Measurements from ENCODE around the gene VSTM4. TPM values are rescaled to one million over a fixed set of nuclear protein-coding genes. Genes with fewer than 3 reads are reported as not detected.

The VSTM4 gene
- total and polyA plus RNA-seq, 2 experiments from 2014 or later = 9.0 to 10.2 TPM

DNA sequence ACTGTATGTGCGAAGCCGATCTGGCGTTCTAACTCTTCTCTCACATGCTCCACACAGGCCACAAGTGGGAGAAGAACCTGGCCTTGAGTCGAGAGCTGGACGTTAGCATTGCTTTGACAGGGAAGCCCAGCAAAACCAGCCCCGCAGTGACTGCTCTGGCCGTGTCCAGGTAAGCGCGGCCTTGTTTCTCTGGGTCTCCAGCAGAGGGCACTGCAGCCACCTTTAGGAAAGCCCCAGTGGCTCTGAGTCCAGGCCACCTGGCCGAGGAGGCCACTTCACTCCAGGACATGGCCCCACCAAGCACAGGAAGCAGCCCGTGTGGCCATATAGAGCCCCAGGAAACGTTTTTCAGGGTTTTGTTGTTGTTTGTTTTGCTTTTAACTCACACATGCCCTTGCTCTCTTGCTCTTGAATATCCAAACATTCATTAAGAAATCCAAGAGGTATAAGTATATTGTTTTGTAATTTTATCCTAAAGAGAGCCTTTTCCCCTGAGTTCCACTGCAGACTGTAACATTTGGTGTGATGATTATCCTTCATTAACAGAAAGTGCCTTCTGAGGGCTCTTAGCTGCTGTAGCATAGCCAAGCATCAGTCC is 133.9 kb downstream of the VSTM4 start:
- H3K4me1 ChIP-seq (ENCODE audit: insufficient read depth) = no peaks in the 10 kb centered on the region
- H3K4me2 ChIP-seq = no peak overlapping the region
- no peaks in the 10 kb centered on the region for H3K36me3 ChIP-seq (replicated peaks; ENCODE audit: insufficient read depth, low read depth)
- no peaks in the 10 kb centered on the region for H3K9me3 ChIP-seq (ENCODE audit: low read depth)
- DNase-seq (ENCODE audit: low spot score) = peak; percentile 81
- no peak for TF ChIP-seq EZH2 (IDR thresholded peaks at IDR 0.05; ENCODE audit: borderline replicate concordance)
- TF ChIP-seq, protein P1, sequence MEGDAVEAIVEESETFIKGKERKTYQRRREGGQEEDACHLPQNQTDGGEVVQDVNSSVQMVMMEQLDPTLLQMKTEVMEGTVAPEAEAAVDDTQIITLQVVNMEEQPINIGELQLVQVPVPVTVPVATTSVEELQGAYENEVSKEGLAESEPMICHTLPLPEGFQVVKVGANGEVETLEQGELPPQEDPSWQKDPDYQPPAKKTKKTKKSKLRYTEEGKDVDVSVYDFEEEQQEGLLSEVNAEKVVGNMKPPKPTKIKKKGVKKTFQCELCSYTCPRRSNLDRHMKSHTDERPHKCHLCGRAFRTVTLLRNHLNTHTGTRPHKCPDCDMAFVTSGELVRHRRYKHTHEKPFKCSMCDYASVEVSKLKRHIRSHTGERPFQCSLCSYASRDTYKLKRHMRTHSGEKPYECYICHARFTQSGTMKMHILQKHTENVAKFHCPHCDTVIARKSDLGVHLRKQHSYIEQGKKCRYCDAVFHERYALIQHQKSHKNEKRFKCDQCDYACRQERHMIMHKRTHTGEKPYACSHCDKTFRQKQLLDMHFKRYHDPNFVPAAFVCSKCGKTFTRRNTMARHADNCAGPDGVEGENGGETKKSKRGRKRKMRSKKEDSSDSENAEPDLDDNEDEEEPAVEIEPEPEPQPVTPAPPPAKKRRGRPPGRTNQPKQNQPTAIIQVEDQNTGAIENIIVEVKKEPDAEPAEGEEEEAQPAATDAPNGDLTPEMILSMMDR (IDR thresholded peaks at IDR 0.05; ENCODE audit: poor library complexity) = peak; percentile 76
- no peak for TF ChIP-seq EZH2phosphoT487 (IDR thresholded peaks at IDR 0.05; ENCODE audit: low read depth, severe bottlenecking, unreplicated experiment)
- no peak overlapping the region for H3K27ac ChIP-seq
- H3K27me3 ChIP-seq = no peaks in the 10 kb centered on the region
- H2AFZ ChIP-seq = no peak overlapping the region
- H3K9me2 ChIP-seq (replicated peaks; ENCODE audit: insufficient read depth) = no peaks in the 10 kb centered on the region
- WGBS (ENCODE audit: low lambda C conversion rate, missing lambda C conversion rate) = 29% methylated on average over 12 of the region's 12 CpGs
- no peak overlapping the region for H3K4me3 ChIP-seq
- no peaks in the 10 kb centered on the region for H4K20me1 ChIP-seq (ENCODE audit: insufficient read depth, poor library complexity, severe bottlenecking)
- H3K79me2 ChIP-seq = no peaks in the 10 kb centered on the region

GRCh38 chr10:48978318-48978717 is 137.0 kb downstream of the VSTM4 start:
- DNase-seq (ENCODE audit: low spot score) = no peak
- no peak overlapping the region for H3K27ac ChIP-seq
- no peaks in the 10 kb centered on the region for H3K27me3 ChIP-seq
- no peak overlapping the region for H3K4me3 ChIP-seq
- no peaks in the 10 kb centered on the region for H3K9me3 ChIP-seq (ENCODE audit: low read depth)
- H4K20me1 ChIP-seq (ENCODE audit: insufficient read depth, poor library complexity, severe bottlenecking) = no peaks in the 10 kb centered on the region
- H3K9me2 ChIP-seq (replicated peaks; ENCODE audit: insufficient read depth) = no peaks in the 10 kb centered on the region
- H3K36me3 ChIP-seq (replicated peaks; ENCODE audit: insufficient read depth, low read depth) = no peaks in the 10 kb centered on the region
- H3K79me2 ChIP-seq = no peaks in the 10 kb centered on the region
- whole genome bisulfite sequencing (ENCODE audit: low lambda C conversion rate, missing lambda C conversion rate) = 74% methylated on average over 5 of the region's 5 CpGs
- no peak overlapping the region for H3K4me2 ChIP-seq
- H2AFZ ChIP-seq = no peak overlapping the region
- TF ChIP-seq, protein P1 (IDR thresholded peaks at IDR 0.05; ENCODE audit: poor library complexity) = no peak
- TF ChIP-seq EZH2 (IDR thresholded peaks at IDR 0.05; ENCODE audit: borderline replicate concordance) (no peak), EZH2phosphoT487 (IDR thresholded peaks at IDR 0.05; ENCODE audit: low read depth, severe bottlenecking, unreplicated experiment) (no peak)
- no peaks in the 10 kb centered on the region for H3K4me1 ChIP-seq (ENCODE audit: insufficient read depth)

DNA sequence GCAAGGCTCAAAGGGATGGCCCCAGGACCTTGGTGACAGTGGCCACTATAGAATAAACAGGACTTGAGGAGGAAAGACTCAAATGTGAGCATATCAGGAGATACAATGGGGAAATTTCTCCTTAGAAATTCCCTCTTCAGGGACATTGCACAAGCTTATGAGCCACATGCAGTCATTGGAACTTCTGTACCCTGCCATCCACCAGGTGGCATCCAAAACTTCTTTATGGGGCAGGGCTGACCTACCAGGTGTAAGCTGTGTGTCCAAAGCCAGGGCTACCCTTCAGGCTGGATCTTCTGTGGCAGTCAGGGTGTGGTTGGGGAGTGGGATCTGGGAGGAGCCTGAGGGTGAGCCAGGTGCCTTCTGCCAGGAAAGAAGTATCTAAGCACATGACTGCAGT is 139.1 kb downstream of the VSTM4 start:
- no peaks in the 10 kb centered on the region for H3K79me2 ChIP-seq
- peak; percentile 28 for DNase-seq (ENCODE audit: low spot score)

More for the DNA sequence above, 139.1 kb downstream of the VSTM4 start:
- Histone ChIP-seq H3K4me1 (ENCODE audit: insufficient read depth) (no peaks in the 10 kb centered on the region), H4K20me1 (ENCODE audit: insufficient read depth, poor library complexity, severe bottlenecking) (no peaks in the 10 kb centered on the region), H3K36me3 (replicated peaks; ENCODE audit: insufficient read depth, low read depth) (no peaks in the 10 kb centered on the region), H3K4me2 (no peak overlapping the region), H3K9me2 (replicated peaks; ENCODE audit: insufficient read depth) (no peaks in the 10 kb centered on the region), H3K9me3 (ENCODE audit: low read depth) (no peaks in the 10 kb centered on the region), H2AFZ (no peak overlapping the region), H3K27me3 (no peaks in the 10 kb centered on the region), H3K4me3 (no peak overlapping the region), H3K27ac (no peak overlapping the region)
- TF ChIP-seq, protein P1 (IDR thresholded peaks at IDR 0.05; ENCODE audit: poor library complexity) = peak; percentile 39
- TF ChIP-seq EZH2 (IDR thresholded peaks at IDR 0.05; ENCODE audit: borderline replicate concordance) = no peak

All from hepatocyte (in vitro differentiated cells).